Upper lobe of left lung (tissue), 6 donors: ENCODE data around the gene UBE2J2. TPM values are rescaled to one million over a fixed set of nuclear protein-coding genes. Genes with fewer than 3 reads are reported as not detected.
A peak's percentile ranks its signal among the peaks of the same experiment; 100 is the strongest.

Source experiments
- ATAC-seq, 2 donors: fragments of 200-7000 bp; cut with Tn5 transposase; one replicate each; pipeline ENCODE4 v1.9.1; 2022; ENCODE audit warnings: mild to moderate bottlenecking in 2 of 2, moderate library complexity in 2 of 2; ENCODE audit not compliant: low FRiP score in 2 of 2
- DNase-seq, 2 donors: peaks; one replicate each; pipeline ENCODE4 v3.0.0-alpha.2; 2019 to 2020
- H3K27ac ChIP-seq, 4 donors: fragments of 200-600 bp; sonication (generic); one replicate each; pipeline ENCODE4 v1.5.1; 2016 to 2019
- H3K27me3 ChIP-seq, 4 donors: fragments of 200-600 bp; sonication (generic); one replicate each; pipeline ENCODE4 v1.5.1; 2017 to 2019
- H3K36me3 ChIP-seq, 4 donors: fragments of 200-600 bp; sonication (generic); one replicate each; pipeline ENCODE4 v1.5.1; 2016 to 2019
- H3K4me1 ChIP-seq, 4 donors: fragments of 200-600 bp; sonication (generic); one replicate each; pipeline ENCODE4 v1.5.1; 2018 to 2019
- H3K4me3 ChIP-seq, 4 donors: fragments of 200-600 bp; sonication (generic); one replicate each; pipeline ENCODE4 v1.5.1; 2017 to 2019; ENCODE audit warnings: mild to moderate bottlenecking in 2 of 4, moderate library complexity in 1 of 4
- H3K9me3 ChIP-seq, 4 donors: fragments of 200-600 bp; sonication (generic); one replicate each; pipeline ENCODE4 v1.5.1; 2018 to 2019
- CTCF ChIP-seq, 6 experiments: fragments of 450-650 bp in 4 of 6; fragments of 200-600 bp in 2 of 6; sonication (generic) in 2 of 6; IDR thresholded peaks; one replicate each; pipeline ENCODE4 v1.5.1; 2016 to 2019; ENCODE audit warnings: antibody characterized with exemption in 6 of 6
- EP300 ChIP-seq, 4 donors: sonication (generic); formaldehyde crosslinking; IDR thresholded peaks; one replicate each; pipeline ENCODE4 v1.5.1; 2017; ENCODE audit warnings: antibody characterized with exemption in 4 of 4, control low read depth in 2 of 4
- POLR2A ChIP-seq, 4 donors: fragments of 450-650 bp; IDR thresholded peaks; one replicate each; pipeline ENCODE4 v1.5.1; 2016 to 2017; ENCODE audit warnings: antibody characterized with exemption in 4 of 4, mild to moderate bottlenecking in 2 of 4
- POLR2AphosphoS5 ChIP-seq, 2 donors: sonication (generic); formaldehyde crosslinking; IDR thresholded peaks; one replicate each; pipeline ENCODE4 v1.5.1; 2017; ENCODE audit warnings: antibody characterized with exemption in 2 of 2
- WGBS, 2 donors: methylation state at CpG; one replicate each; pipeline ENCODE4 v1.1.5; 2017 to 2018; 5-methylcytosine and 5-hydroxymethylcytosine counted together
- total RNA-seq, 6 donors: library from RNA; depleted of rRNA in 4 of 6; stranded (reverse); fragments of >200 nt in 4 of 6; gene quantifications; one replicate each; pipeline versions ENCODE4 v1.1.0 to v1.2.1, GENCODE V29; 2016 to 2021
- donor health status: DM: no; HTN: no; CAD: no; lungs with moderate emphysema.
- donor health status: DM: no; HTN: yes; CAD: no; lungs with severe emphysema.

UBE2J2 gene
- total RNA-seq, 6 donors from 2014 or later = 41.5 to 88.0 (median 50.5) TPM

DNA sequence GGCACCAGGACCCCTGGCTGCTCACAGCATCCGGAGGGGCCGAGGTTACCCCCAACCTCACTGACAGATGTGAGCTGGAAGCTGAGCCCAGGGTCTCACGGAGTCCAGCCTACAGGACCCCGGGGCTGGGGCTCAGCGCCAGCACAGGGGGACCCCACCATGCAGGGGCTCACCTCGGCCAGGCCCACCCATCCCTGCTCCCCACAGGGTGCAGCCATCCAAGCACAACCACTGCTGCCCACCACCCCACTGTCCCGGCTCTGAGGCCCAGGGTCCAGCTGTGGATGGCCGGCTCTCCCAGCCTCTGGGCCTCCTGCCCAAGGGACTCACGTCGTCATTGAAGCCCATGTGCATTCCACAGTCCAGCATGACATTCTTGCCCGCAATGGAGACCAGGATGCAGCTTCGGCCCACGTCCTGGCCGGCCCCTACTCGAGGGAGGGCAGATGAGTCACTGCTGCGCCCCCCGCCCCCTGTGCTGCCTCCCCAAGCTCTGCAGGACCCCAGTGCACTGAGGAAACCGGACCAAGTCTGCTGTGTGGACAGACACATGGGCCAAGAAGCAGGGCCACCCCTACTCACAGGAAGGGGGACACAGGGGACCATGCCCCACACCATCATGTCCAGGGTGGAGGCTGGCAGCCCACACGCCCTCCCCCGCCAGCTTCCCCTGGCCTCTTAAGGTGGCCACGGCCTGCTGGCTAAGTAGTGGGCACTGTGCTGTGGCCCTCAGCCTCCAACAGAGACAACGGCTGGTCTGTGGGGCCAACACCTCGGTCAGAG is 47.2 kb upstream of the UBE2J2 start:
- Histone ChIP-seq H3K4me3 (no peak overlapping the region), H3K36me3 (peaks cover 3 to 46% (median 22%) of the 10 kb centered on the region in 4 donors), H3K27ac (peak overlapping the region in 1 of 4 donors; percentile 15), H3K4me1 (peaks cover 34 to 60% (median 39%) of the 10 kb centered on the region in 4 donors), H3K9me3 (no peaks in the 10 kb centered on the region), H3K27me3 (no peaks in the 10 kb centered on the region)
- TF ChIP-seq POLR2AphosphoS5 (IDR thresholded peaks at IDR 0.05) (no peak), POLR2A (IDR thresholded peaks at IDR 0.05) (no peak), EP300 (IDR thresholded peaks at IDR 0.05) (no peak), CTCF (IDR thresholded peaks at IDR 0.05) (no peak)
- WGBS, 2 donors = 80 to 89% methylated on average over 1 to 15 of the region's 23 CpGs
- no peak for ATAC-seq
- no peak for DNase-seq

GRCh38 chr1:1319646-1319941 is 45.9 kb upstream of the UBE2J2 start:
- no peak for ATAC-seq
- Histone ChIP-seq H3K27ac (peak overlapping the region in 1 of 4 donors; percentile 61), H3K9me3 (no peaks in the 10 kb centered on the region), H3K4me3 (no peak overlapping the region), H3K36me3 (peaks cover 6 to 56% (median 30%) of the 10 kb centered on the region in 4 donors), H3K4me1 (peaks cover 25 to 50% (median 31%) of the 10 kb centered on the region in 4 donors), H3K27me3 (no peaks in the 10 kb centered on the region)
- DNase-seq = no peak
- 91 to 92% methylated on average over 13 of the region's 13 CpGs for WGBS, 2 donors
- TF ChIP-seq CTCF (IDR thresholded peaks at IDR 0.05) = no peak
- no peak for TF ChIP-seq POLR2A (IDR thresholded peaks at IDR 0.05)
- no peak for TF ChIP-seq EP300 (IDR thresholded peaks at IDR 0.05)
- TF ChIP-seq POLR2AphosphoS5 (IDR thresholded peaks at IDR 0.05) = no peak

DNA sequence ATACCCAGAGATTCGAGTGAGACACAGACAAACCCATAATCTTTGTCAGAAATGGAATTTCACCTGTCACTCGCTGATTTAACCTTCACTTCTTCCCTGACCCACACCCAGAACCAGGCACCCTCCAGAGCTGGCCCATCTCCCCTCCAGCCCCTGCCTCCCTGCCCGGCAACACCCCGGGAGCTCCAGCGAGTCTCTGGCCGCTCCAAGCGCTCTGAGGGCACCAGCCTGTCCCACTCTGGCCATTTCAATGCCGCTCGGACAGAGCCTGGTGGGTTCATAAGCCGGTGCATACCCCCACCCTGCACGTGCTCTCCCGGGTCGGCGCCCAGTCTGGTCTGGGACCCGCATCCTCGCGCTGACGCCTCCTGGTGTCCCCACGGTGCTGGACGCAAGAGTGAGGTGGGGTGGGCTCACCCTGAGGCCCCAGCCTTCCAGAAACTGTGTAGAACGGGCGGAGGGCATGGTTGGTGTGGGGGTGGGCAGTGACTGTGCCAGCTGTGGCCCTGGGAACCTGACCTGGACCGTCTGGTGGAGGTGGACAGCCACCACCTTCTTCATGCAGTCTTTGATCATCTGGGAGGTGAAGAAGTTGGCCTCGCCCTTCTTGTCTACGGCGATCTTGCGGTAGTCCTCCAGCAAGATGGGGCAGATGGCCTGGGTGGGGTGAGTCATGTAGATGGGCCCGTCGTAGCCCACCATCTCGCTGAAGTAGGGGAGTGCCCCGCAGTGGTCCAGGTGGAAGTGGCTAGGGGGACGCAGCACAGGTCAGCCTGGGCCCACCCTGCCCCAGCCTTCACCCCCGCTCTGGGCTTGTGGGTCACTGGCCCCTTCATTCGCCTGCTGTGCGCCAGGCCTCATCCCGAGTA is 45.4 kb upstream of the UBE2J2 start:
- no peak overlapping the region for H3K4me3 ChIP-seq
- peaks cover 7 to 61% (median 36%) of the 10 kb centered on the region in 4 donors for H3K36me3 ChIP-seq
- H3K27ac ChIP-seq = peak overlapping the region in 2 of 4 donors; percentile 43 to 61
- no peaks in the 10 kb centered on the region for H3K27me3 ChIP-seq
- 89 to 92% methylated on average over 20 to 36 of the region's 36 CpGs for WGBS, 2 donors
- no peaks in the 10 kb centered on the region for H3K9me3 ChIP-seq
- H3K4me1 ChIP-seq = peaks cover 25 to 48% (median 31%) of the 10 kb centered on the region in 4 donors
- DNase-seq (no peak), ATAC-seq (peak in 1 of 2 donors; percentile 2)
- no peak for TF ChIP-seq EP300 (IDR thresholded peaks at IDR 0.05)
- no peak for TF ChIP-seq CTCF (IDR thresholded peaks at IDR 0.05)
- TF ChIP-seq POLR2AphosphoS5 (IDR thresholded peaks at IDR 0.05) = no peak
- no peak for TF ChIP-seq POLR2A (IDR thresholded peaks at IDR 0.05)

DNA sequence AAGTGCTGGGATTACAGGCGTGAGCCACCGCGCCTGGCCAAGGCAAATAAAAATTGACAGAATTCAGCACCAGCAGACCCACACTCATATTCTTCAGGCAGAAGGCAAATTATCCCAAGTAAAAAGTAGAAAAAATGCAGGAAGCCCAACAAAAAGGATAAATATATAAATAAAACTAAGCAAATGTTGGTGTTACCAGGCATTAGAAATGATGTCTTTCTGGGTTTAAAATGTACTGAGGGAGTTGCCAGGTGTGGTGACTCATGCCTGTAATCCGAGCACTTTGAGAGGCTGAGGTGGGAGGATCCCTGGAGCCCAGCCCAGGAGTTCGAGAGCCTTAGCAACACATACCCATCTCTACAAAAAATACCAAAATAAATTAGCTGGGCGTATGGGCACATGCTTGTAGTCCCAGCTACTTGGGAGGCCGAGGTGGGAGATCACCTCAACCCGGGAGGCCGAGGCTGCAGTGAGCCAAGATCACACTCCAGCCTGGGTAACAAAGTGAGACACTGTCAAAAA is 44.5 kb upstream of the UBE2J2 start:
- Histone ChIP-seq H3K27me3 (no peaks in the 10 kb centered on the region), H3K4me3 (no peak overlapping the region), H3K27ac (peak overlapping the region in 1 of 4 donors; percentile 51), H3K9me3 (no peaks in the 10 kb centered on the region), H3K4me1 (peaks cover 20 to 40% (median 25%) of the 10 kb centered on the region in 4 donors), H3K36me3 (peaks cover 7 to 70% (median 44%) of the 10 kb centered on the region in 4 donors)
- 69 to 70% methylated on average over 9 of the region's 9 CpGs for WGBS, 2 donors
- ATAC-seq (peak; percentile 74 to 83), DNase-seq (peak in 1 of 2 donors; percentile 87)
- TF ChIP-seq POLR2AphosphoS5 (IDR thresholded peaks at IDR 0.05) = no peak
- TF ChIP-seq EP300 (IDR thresholded peaks at IDR 0.05) = no peak
- no peak for TF ChIP-seq POLR2A (IDR thresholded peaks at IDR 0.05)
- no peak for TF ChIP-seq CTCF (IDR thresholded peaks at IDR 0.05)
